Adrenal gland (tissue), 5 donors: ENCODE data around the gene AIP.

Experiments
- POLR2A ChIP-seq, 2 donors: fragments of 450-650 bp; IDR thresholded peaks; one replicate each; pipeline ENCODE4 v1.6.1; 2017; ENCODE audit warnings: antibody characterized with exemption in 2 of 2, mild to moderate bottlenecking in 2 of 2, moderate library complexity in 1 of 2
- TF ChIP-seq, protein P1 (sequence below), 6 experiments: fragments of 450-650 bp in 4 of 6; fragments of 200-600 bp in 2 of 6; sonication (generic) in 1 of 6; IDR thresholded peaks; 1 replicate in 5 of 6; 2 replicates in 1 of 6; pipeline versions ENCODE4 v1.5.1 to v1.8.0; 2016 to 2021; ENCODE audit warnings: antibody characterized with exemption in 6 of 6, mild to moderate bottlenecking in 2 of 6, moderate library complexity in 1 of 6
- donor health status: DM: no; HTN: no; CAD: no.

DNA sequence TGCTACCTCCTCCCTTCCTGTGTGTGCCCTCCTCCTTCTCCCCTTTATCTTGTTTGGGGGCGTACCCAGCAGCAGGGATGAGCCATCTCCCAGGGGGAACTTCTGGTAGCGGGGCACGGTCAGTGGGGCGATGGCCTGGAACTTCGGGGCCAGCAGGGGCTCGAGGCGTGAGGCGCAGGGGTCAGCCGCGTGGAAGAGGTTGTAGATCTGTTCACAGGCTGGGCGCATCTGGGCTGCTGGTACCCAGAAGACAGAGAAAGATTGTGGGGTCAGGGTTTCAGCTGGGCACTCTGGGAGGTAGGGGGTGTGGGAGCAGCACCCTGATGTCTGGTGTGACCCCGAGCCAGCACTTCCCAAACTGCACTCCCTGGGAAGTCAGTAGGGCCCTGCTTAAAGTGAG lies 13.3 kb downstream of the AIP start:
- TF ChIP-seq, protein P1, sequence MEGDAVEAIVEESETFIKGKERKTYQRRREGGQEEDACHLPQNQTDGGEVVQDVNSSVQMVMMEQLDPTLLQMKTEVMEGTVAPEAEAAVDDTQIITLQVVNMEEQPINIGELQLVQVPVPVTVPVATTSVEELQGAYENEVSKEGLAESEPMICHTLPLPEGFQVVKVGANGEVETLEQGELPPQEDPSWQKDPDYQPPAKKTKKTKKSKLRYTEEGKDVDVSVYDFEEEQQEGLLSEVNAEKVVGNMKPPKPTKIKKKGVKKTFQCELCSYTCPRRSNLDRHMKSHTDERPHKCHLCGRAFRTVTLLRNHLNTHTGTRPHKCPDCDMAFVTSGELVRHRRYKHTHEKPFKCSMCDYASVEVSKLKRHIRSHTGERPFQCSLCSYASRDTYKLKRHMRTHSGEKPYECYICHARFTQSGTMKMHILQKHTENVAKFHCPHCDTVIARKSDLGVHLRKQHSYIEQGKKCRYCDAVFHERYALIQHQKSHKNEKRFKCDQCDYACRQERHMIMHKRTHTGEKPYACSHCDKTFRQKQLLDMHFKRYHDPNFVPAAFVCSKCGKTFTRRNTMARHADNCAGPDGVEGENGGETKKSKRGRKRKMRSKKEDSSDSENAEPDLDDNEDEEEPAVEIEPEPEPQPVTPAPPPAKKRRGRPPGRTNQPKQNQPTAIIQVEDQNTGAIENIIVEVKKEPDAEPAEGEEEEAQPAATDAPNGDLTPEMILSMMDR (IDR thresholded peaks at IDR 0.05): no peak
- no peak for TF ChIP-seq POLR2A (IDR thresholded peaks at IDR 0.05)
